HepG2 (cell line): ENCODE data around the gene KIAA0825. TPM values are rescaled to one million over a fixed set of nuclear protein-coding genes. Genes with fewer than 3 reads are reported as not detected.

Source experiments
- ATAC-seq: fragments of 200-7000 bp; cut with Tn5 transposase; 3 replicates; pipeline ENCODE4 v1.9.1; 2020; ENCODE audit warnings: mild to moderate bottlenecking, moderate library complexity
- BruUV-seq: library from RNA; stranded (reverse); fragments of 400-500 nt; replicated peaks from 2 replicates; lab custom pipeline; 2021; lab: Mats Ljungman, UMichigan
- CTCF ChIA-PET: fragments of 300-600 bp; formaldehyde crosslinking; extraction: SDS; loops from one replicate; lab custom pipeline; 2021; ENCODE audit warnings: low total read pairs, inconsistent platforms, low intra/inter-chr PET ratio; lab: Yijun Ruan, JAX
- POLR2A ChIA-PET: fragments of 350-600 bp; sonication (Branson Sonifier 250); formaldehyde crosslinking; loops from one replicate; lab custom pipeline; 2020; ENCODE audit warnings: antibody characterized with exemption, inconsistent platforms; lab: Yijun Ruan, JAX
- DNase-seq: peaks from one replicate; pipeline ENCODE4 v3.0.0-alpha.2; 2015; ENCODE audit warnings: low spot score
- FAIRE-seq: peaks from 3 replicates; lab custom pipeline; 2011; peaks lifted over from hg19 to GRCh38; lab: Jason Lieb, UNC
- H2AFZ ChIP-seq: one replicate; pipeline ENCODE4 v1.6.1; 2011; ENCODE audit warnings: low read length, inconsistent platforms
- H3K27ac ChIP-seq: fragments of 300-600 bp; 3 replicates; pipeline ENCODE4 v1.8.0; 2011; ENCODE audit warnings: mixed run types, mild to moderate bottlenecking, mixed read lengths, low read length, inconsistent platforms; ENCODE audit not compliant: insufficient read depth; ENCODE audit errors: extremely low read length
- H3K27me3 ChIP-seq, 2 experiments: fragments of 200-600 bp in 1 of 2; 2 replicates in 1 of 2; 3 replicates in 1 of 2; pipeline versions ENCODE4 v1.6.0 to v1.8.0; 2011; ENCODE audit warnings: low read length in 2 of 2, mild to moderate bottlenecking in 2 of 2, moderate library complexity in 2 of 2, inconsistent platforms in 1 of 2; ENCODE audit not compliant: insufficient read depth in 2 of 2, control insufficient read depth in 1 of 2
- H3K36me3 ChIP-seq, 2 experiments: fragments of 200-600 bp in 1 of 2; replicated peaks in 1 of 2; 2 replicates in 1 of 2; 3 replicates in 1 of 2; pipeline versions ENCODE4 v1.5.1 to v1.8.0; 2011; ENCODE audit warnings: low read length in 2 of 2, inconsistent platforms in 1 of 2; ENCODE audit not compliant: insufficient read depth in 2 of 2, control insufficient read depth in 1 of 2
- H3K4me1 ChIP-seq: 2 replicates; pipeline ENCODE4 v1.5.1; 2012; ENCODE audit warnings: low read length, inconsistent platforms; ENCODE audit not compliant: insufficient read depth
- H3K4me2 ChIP-seq: 2 replicates; pipeline ENCODE4 v1.6.0; 2011; ENCODE audit warnings: low read depth, low read length, inconsistent platforms
- H3K4me3 ChIP-seq, 3 experiments: fragments of 200-600 bp in 1 of 3; sonication (generic), shearing (Covaris generic) in 1 of 3; replicated peaks in 1 of 3; 2 replicates each; pipeline ENCODE4 v1.5.1; 2011 to 2016; ENCODE audit warnings: low read length in 3 of 3, inconsistent platforms in 2 of 3, low read depth in 2 of 3, mild to moderate bottlenecking in 2 of 3, control low read depth in 1 of 3, mixed read lengths in 1 of 3; ENCODE audit not compliant: insufficient read depth in 1 of 3
- H3K79me2 ChIP-seq: one replicate; pipeline ENCODE4 v1.6.1; 2011; ENCODE audit warnings: low read length, inconsistent platforms; ENCODE audit not compliant: insufficient read depth
- H3K9ac ChIP-seq: 2 replicates; pipeline ENCODE4 v1.6.0; 2011; ENCODE audit warnings: mild to moderate bottlenecking, low read depth, low read length, inconsistent platforms; ENCODE audit not compliant: insufficient read depth
- H3K9me3 ChIP-seq: 2 replicates; pipeline ENCODE4 v1.5.1; 2012; ENCODE audit warnings: mild to moderate bottlenecking, low read length
- H4K20me1 ChIP-seq: 2 replicates; pipeline ENCODE4 v1.6.0; 2011; ENCODE audit warnings: inconsistent platforms, mild to moderate bottlenecking, low read length, moderate library complexity; ENCODE audit not compliant: insufficient read depth
- ARNT ChIP-seq: fragments of 450-650 bp; IDR thresholded peaks from 2 replicates; pipeline ENCODE4 v1.6.1; 2017
- ARNT2 ChIP-seq: sonication (generic); formaldehyde crosslinking; IDR thresholded peaks from 2 replicates; pipeline ENCODE4 v1.8.0; 2022; ENCODE audit warnings: mild to moderate bottlenecking, low read depth, missing genetic modification reagents, moderate library complexity
- CAMTA2 ChIP-seq: sonication (generic); formaldehyde crosslinking; IDR thresholded peaks from 2 replicates; pipeline ENCODE4 v1.4.0; 2020; ENCODE audit warnings: mild to moderate bottlenecking, missing genetic modification reagents, borderline replicate concordance
- KMT2B ChIP-seq: IDR thresholded peaks from 2 replicates; pipeline ENCODE4 v1.6.1; 2016; ENCODE audit warnings: missing genetic modification reagents, missing compliant biosample characterization
- MATR3 ChIP-seq: sonication (generic); formaldehyde crosslinking; IDR thresholded peaks from 2 replicates; pipeline ENCODE4 v1.4.0; 2020; ENCODE audit warnings: missing genetic modification reagents
- MEF2D ChIP-seq: sonication (generic); formaldehyde crosslinking; IDR thresholded peaks from 2 replicates; pipeline ENCODE4 v1.5.1; 2020; ENCODE audit warnings: mild to moderate bottlenecking, missing genetic modification reagents
- MEIS1 ChIP-seq: sonication (generic); formaldehyde crosslinking; IDR thresholded peaks from 2 replicates; pipeline ENCODE4 v1.9.0; 2021; ENCODE audit warnings: mild to moderate bottlenecking, missing genetic modification reagents, moderate library complexity, borderline replicate concordance
- PAWR ChIP-seq: sonication (generic); formaldehyde crosslinking; IDR thresholded peaks from 2 replicates; pipeline ENCODE4 v1.4.0; 2020; ENCODE audit warnings: missing genetic modification reagents, mild to moderate bottlenecking, borderline replicate concordance
- PHF21A ChIP-seq: sonication (generic); formaldehyde crosslinking; IDR thresholded peaks from 2 replicates; pipeline ENCODE4 v1.5.0; 2020; ENCODE audit warnings: mild to moderate bottlenecking, missing genetic modification reagents
- SP1 ChIP-seq, 2 experiments: fragments of 450-650 bp in 1 of 2; sonication (generic) in 1 of 2; formaldehyde crosslinking in 1 of 2; IDR thresholded peaks; 2 replicates each; pipeline versions ENCODE4 v1.4.0 to v1.6.1; 2016 to 2020; ENCODE audit warnings: missing genetic modification reagents in 1 of 2
- SRSF4 ChIP-seq: fragments of 200-400 bp; formaldehyde crosslinking; IDR thresholded peaks from one replicate; pipeline ENCODE4 v1.6.1; 2018; ENCODE audit warnings: mild to moderate bottlenecking, low read depth, low read length, moderate library complexity; ENCODE audit not compliant: poor library complexity, severe bottlenecking
- SYNCRIP ChIP-seq: fragments of 200-400 bp; formaldehyde crosslinking; IDR thresholded peaks from 2 replicates; pipeline ENCODE4 v1.6.1; 2018; ENCODE audit warnings: mild to moderate bottlenecking, low read depth, low read length; ENCODE audit not compliant: insufficient read depth
- ZNF549 ChIP-seq: sonication (generic); formaldehyde crosslinking; IDR thresholded peaks from 2 replicates; pipeline ENCODE4 v1.5.0; 2020; ENCODE audit warnings: missing genetic modification reagents
- ZNF841 ChIP-seq: sonication (generic); formaldehyde crosslinking; IDR thresholded peaks from 2 replicates; pipeline ENCODE4 v1.8.1; 2023; ENCODE audit warnings: missing genetic modification reagents, borderline replicate concordance
- ZNF850 ChIP-seq: sonication (generic); formaldehyde crosslinking; conservative IDR thresholded peaks from 2 replicates; pipeline ENCODE4 v1.9.0; 2021; ENCODE audit warnings: mild to moderate bottlenecking, missing genetic modification reagents
- WGBS: methylation state at CpG from one replicate; pipeline ENCODE4 v1.1.6; 2017; ENCODE audit warnings: low lambda C conversion rate; 5-methylcytosine and 5-hydroxymethylcytosine counted together
- in situ Hi-C: cut with HindIII; loops from 2 replicates; pipeline ENCODE4 v1.10.0; 2017; ENCODE audit warnings: low pct_unique_long_range_greater_than_20kb; ENCODE audit not compliant: extremely low pct_ligation_motif_present
- intact Hi-C: fragments of 100-400 bp; cut with micrococcal nuclease; formaldehyde crosslinking; loops from one replicate; pipeline ENCODE4 v1.10.0; 2022; ENCODE audit not compliant: unreplicated experiment
- polyA plus RNA-seq, 8 experiments: library from polyadenylated mRNA; depleted of rRNA in 3 of 8; stranded (reverse) in 7 of 8; unstranded in 1 of 8; fragments of >200 nt; fragmentation: Illumina TruSeq in 4 of 8; extraction: Trizol in 4 of 8; gene quantifications; 2 replicates each; pipeline versions ENCODE4 v1.2.1 to v1.2.3, GENCODE V29; 2011 to 2016; ENCODE audit warnings: low read depth in 4 of 8, missing spikeins in 1 of 8, mixed read lengths in 1 of 8; ENCODE audit not compliant: insufficient read depth in 1 of 8
- total RNA-seq, 5 experiments: library from RNA; depleted of rRNA; stranded (reverse); fragments of >200 nt; fragmentation: Illumina TruSeq; extraction: Trizol; gene quantifications; 2 replicates each; pipeline ENCODE4 v1.2.3, GENCODE V29; 2016; ENCODE audit warnings: low read depth in 1 of 5
- TF ChIP-seq, protein P1 (sequence below): sonication (generic); formaldehyde crosslinking; IDR thresholded peaks from 2 replicates; pipeline ENCODE4 v1.4.0; 2020; ENCODE audit warnings: mild to moderate bottlenecking, missing genetic modification reagents
- TF ChIP-seq, protein P2 (sequence below): sonication (generic); formaldehyde crosslinking; IDR thresholded peaks from 2 replicates; pipeline ENCODE4 v1.4.0; 2020; ENCODE audit warnings: missing genetic modification reagents

KIAA0825 gene
- total and polyA plus RNA-seq, 2 of the 13 experiments (the other 11 are each of a cell fraction or from before 2014, with no cell fraction given), result 0.05 to 0.51 TPM

DNA sequence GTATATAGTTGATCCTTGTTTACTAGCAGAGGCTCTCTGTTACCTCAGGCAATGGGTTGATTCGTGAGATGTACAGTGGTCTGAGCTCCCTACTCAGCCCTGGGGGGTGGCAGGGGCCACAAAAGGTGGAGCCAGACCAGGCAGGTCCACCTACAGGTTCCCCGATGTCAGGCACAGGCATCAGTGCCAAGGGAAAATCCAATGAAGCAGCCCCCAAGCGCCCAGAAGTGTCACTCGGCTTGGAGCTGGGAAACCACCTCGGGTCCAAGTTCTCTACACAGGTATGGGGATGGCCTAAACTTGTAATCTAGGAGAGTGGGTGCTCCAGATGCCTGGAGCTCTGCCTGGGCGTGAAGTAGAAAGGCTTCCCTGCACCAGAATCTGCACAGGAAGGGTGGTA, 188.8 kb downstream of the KIAA0825 start:
- ATAC-seq, result no peak
- no peak overlapping the region for H3K4me3 ChIP-seq
- no peak overlapping the region for H3K27ac ChIP-seq
- POLR2A ChIA-PET, result no interaction called here
- no TSS peak for BruUV-seq
- H3K4me2 ChIP-seq, result no peak overlapping the region
- no peaks in the 10 kb centered on the region for H3K4me1 ChIP-seq
- no peak overlapping the region for H2AFZ ChIP-seq
- H3K27me3 ChIP-seq, result no peaks in the 10 kb centered on the region
- in situ Hi-C loops (no loop called here), intact Hi-C loops (no loop called here)
- WGBS, result 2% methylated on average over 5 of the region's 6 CpGs
- no peaks in the 10 kb centered on the region for H3K36me3 ChIP-seq
- H3K79me2 ChIP-seq, result no peaks in the 10 kb centered on the region
- no peak overlapping the region for H3K9ac ChIP-seq
- H4K20me1 ChIP-seq, result no peaks in the 10 kb centered on the region
- H3K9me3 ChIP-seq, result no peaks in the 10 kb centered on the region
- CTCF ChIA-PET, result no interaction called here
- TF ChIP-seq MEF2D, result no peak
- TF ChIP-seq SRSF4, result no peak
- TF ChIP-seq ARNT2 (CRISPR knock-in tag), result no peak
- TF ChIP-seq CAMTA2 (CRISPR knock-in tag), result no peak
- no peak for TF ChIP-seq ARNT
- TF ChIP-seq PHF21A (CRISPR knock-in tag), result no peak
- TF ChIP-seq SYNCRIP, result no peak
- TF ChIP-seq, protein P1, sequence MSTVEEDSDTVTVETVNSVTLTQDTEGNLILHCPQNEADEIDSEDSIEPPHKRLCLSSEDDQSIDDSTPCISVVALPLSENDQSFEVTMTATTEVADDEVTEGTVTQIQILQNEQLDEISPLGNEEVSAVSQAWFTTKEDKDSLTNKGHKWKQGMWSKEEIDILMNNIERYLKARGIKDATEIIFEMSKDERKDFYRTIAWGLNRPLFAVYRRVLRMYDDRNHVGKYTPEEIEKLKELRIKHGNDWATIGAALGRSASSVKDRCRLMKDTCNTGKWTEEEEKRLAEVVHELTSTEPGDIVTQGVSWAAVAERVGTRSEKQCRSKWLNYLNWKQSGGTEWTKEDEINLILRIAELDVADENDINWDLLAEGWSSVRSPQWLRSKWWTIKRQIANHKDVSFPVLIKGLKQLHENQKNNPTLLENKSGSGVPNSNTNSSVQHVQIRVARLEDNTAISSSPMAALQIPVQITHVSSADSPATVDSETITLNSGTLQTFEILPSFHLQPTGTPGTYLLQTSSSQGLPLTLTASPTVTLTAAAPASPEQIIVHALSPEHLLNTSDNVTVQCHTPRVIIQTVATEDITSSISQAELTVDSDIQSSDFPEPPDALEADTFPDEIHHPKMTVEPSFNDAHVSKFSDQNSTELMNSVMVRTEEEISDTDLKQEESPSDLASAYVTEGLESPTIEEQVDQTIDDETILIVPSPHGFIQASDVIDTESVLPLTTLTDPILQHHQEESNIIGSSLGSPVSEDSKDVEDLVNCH (CRISPR knock-in tag), result no peak
- no peak for TF ChIP-seq ZNF841 (CRISPR knock-in tag)
- TF ChIP-seq, protein P2, sequence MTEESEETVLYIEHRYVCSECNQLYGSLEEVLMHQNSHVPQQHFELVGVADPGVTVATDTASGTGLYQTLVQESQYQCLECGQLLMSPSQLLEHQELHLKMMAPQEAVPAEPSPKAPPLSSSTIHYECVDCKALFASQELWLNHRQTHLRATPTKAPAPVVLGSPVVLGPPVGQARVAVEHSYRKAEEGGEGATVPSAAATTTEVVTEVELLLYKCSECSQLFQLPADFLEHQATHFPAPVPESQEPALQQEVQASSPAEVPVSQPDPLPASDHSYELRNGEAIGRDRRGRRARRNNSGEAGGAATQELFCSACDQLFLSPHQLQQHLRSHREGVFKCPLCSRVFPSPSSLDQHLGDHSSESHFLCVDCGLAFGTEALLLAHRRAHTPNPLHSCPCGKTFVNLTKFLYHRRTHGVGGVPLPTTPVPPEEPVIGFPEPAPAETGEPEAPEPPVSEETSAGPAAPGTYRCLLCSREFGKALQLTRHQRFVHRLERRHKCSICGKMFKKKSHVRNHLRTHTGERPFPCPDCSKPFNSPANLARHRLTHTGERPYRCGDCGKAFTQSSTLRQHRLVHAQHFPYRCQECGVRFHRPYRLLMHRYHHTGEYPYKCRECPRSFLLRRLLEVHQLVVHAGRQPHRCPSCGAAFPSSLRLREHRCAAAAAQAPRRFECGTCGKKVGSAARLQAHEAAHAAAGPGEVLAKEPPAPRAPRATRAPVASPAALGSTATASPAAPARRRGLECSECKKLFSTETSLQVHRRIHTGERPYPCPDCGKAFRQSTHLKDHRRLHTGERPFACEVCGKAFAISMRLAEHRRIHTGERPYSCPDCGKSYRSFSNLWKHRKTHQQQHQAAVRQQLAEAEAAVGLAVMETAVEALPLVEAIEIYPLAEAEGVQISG (CRISPR knock-in tag), result no peak
- no peak for TF ChIP-seq MEIS1 (CRISPR knock-in tag)
- no peak for TF ChIP-seq ZNF549 (CRISPR knock-in tag)
- TF ChIP-seq KMT2B, result no peak
- TF ChIP-seq SP1 (IDR thresholded peaks at IDR 0.05), result no peak
- TF ChIP-seq SP1 (CRISPR knock-in tag; IDR thresholded peaks at IDR 0.05), result no peak
- no peak for TF ChIP-seq MATR3 (CRISPR knock-in tag)
- TF ChIP-seq ZNF850 (CRISPR knock-in tag), result no peak
- no peak for TF ChIP-seq PAWR
- no peak for FAIRE-seq
- no peak for DNase-seq
